HepG2 (cell line): ENCODE measurements around the gene AXIN1. TPM values are rescaled to one million over a fixed set of nuclear protein-coding genes. Genes with fewer than 3 reads are reported as not detected.

ENCODE experiments used
- CERS6 ChIP-seq: sonication (generic); formaldehyde crosslinking; IDR thresholded peaks from 2 replicates; pipeline ENCODE4 v1.5.0; 2020; ENCODE audit warnings: missing genetic modification reagents
- GMEB2 ChIP-seq: IDR thresholded peaks from 2 replicates; pipeline ENCODE4 v1.6.1; 2016; ENCODE audit warnings: missing biosample characterization, missing genetic modification reagents, low read depth
- HOXA3 ChIP-seq: sonication (generic); formaldehyde crosslinking; IDR thresholded peaks from 2 replicates; pipeline ENCODE4 v1.5.0; 2020; ENCODE audit warnings: missing genetic modification reagents
- NR1H2 ChIP-seq: sonication (generic); formaldehyde crosslinking; IDR thresholded peaks from 2 replicates; pipeline ENCODE4 v1.8.1; 2022; ENCODE audit warnings: low read depth, missing genetic modification reagents, borderline replicate concordance
- REST ChIP-seq, 2 experiments: IDR thresholded peaks; 2 replicates each; pipeline ENCODE4 v1.6.1; 2011 to 2012; ENCODE audit warnings: low read length in 2 of 2, borderline replicate concordance in 1 of 2, low read depth in 1 of 2, mild to moderate bottlenecking in 1 of 2, moderate library complexity in 1 of 2
- SMC3 ChIP-seq: IDR thresholded peaks from 2 replicates; pipeline ENCODE4 v1.6.1; 2011; ENCODE audit warnings: low read length, improper control_type of control experiment
- THAP11 ChIP-seq: IDR thresholded peaks from 2 replicates; pipeline ENCODE4 v1.6.1; 2016; ENCODE audit warnings: missing biosample characterization, missing genetic modification reagents
- UBTF ChIP-seq: sonication (generic); formaldehyde crosslinking; IDR thresholded peaks from 2 replicates; pipeline ENCODE4 v1.4.0; 2020; ENCODE audit warnings: mild to moderate bottlenecking, missing genetic modification reagents
- XRCC5 ChIP-seq: fragments of 200-400 bp; formaldehyde crosslinking; optimal IDR thresholded peaks from 2 replicates; pipeline ENCODE3; 2017; ENCODE audit warnings: mild to moderate bottlenecking, low read length
- ZBTB25 ChIP-seq: IDR thresholded peaks from 2 replicates; pipeline ENCODE4 v1.6.1; 2018; ENCODE audit warnings: missing genetic modification reagents
- ZNF121 ChIP-seq: sonication (generic); formaldehyde crosslinking; IDR thresholded peaks from 2 replicates; pipeline ENCODE4 v1.5.0; 2020; ENCODE audit warnings: mild to moderate bottlenecking, missing genetic modification reagents
- ZNF264 ChIP-seq: sonication (generic); formaldehyde crosslinking; IDR thresholded peaks from 2 replicates; pipeline ENCODE4 v1.4.0; 2020; ENCODE audit warnings: missing genetic modification reagents
- ZNF274 ChIP-seq: sonication (generic); formaldehyde crosslinking; IDR thresholded peaks from 2 replicates; pipeline ENCODE4 v1.5.1; 2020; ENCODE audit warnings: mild to moderate bottlenecking, missing genetic modification reagents
- ZNF276 ChIP-seq: sonication (generic); formaldehyde crosslinking; IDR thresholded peaks from 2 replicates; pipeline ENCODE4 v1.4.0; 2020; ENCODE audit warnings: mild to moderate bottlenecking, low read depth, missing genetic modification reagents
- ZNF292 ChIP-seq: sonication (generic); formaldehyde crosslinking; IDR thresholded peaks from 2 replicates; pipeline ENCODE4 v1.8.1; 2022; ENCODE audit warnings: mild to moderate bottlenecking, low read depth, missing genetic modification reagents, borderline replicate concordance
- ZNF329 ChIP-seq: sonication (generic); formaldehyde crosslinking; IDR thresholded peaks from 2 replicates; pipeline ENCODE4 v1.9.0; 2021; ENCODE audit warnings: low read depth, mild to moderate bottlenecking, missing genetic modification reagents
- ZNF343 ChIP-seq: sonication (generic); formaldehyde crosslinking; IDR thresholded peaks from 2 replicates; pipeline ENCODE4 v1.4.0; 2020; ENCODE audit warnings: mild to moderate bottlenecking, missing genetic modification reagents
- ZNF607 ChIP-seq: sonication (generic); formaldehyde crosslinking; IDR thresholded peaks from 2 replicates; pipeline ENCODE4 v1.5.1; 2020; ENCODE audit warnings: missing genetic modification reagents, mild to moderate bottlenecking, borderline replicate concordance
- ZNF720 ChIP-seq: sonication (generic); formaldehyde crosslinking; IDR thresholded peaks from 2 replicates; pipeline ENCODE4 v1.4.0; 2020; ENCODE audit warnings: missing genetic modification reagents
- polyA plus RNA-seq, 8 experiments: library from polyadenylated mRNA; depleted of rRNA in 3 of 8; stranded (reverse) in 7 of 8; unstranded in 1 of 8; fragments of >200 nt; fragmentation: Illumina TruSeq in 4 of 8; extraction: Trizol in 4 of 8; gene quantifications; 2 replicates each; pipeline versions ENCODE4 v1.2.1 to v1.2.3, GENCODE V29; 2011 to 2016; ENCODE audit warnings: low read depth in 4 of 8, missing spikeins in 1 of 8, mixed read lengths in 1 of 8; ENCODE audit not compliant: insufficient read depth in 1 of 8
- total RNA-seq, 5 experiments: library from RNA; depleted of rRNA; stranded (reverse); fragments of >200 nt; fragmentation: Illumina TruSeq; extraction: Trizol; gene quantifications; 2 replicates each; pipeline ENCODE4 v1.2.3, GENCODE V29; 2016; ENCODE audit warnings: low read depth in 1 of 5

AXIN1 gene
- total and polyA plus RNA-seq, 2 of the 13 experiments (the other 11 are each of a cell fraction or from before 2014, with no cell fraction given): 24.0 to 26.0 TPM

GRCh38 chr16:370443-370842 lies 17.9 kb upstream of the AXIN1 start, which contains the start of gene MRPL28 (continued):
- no peak for TF ChIP-seq REST (IDR thresholded peaks at IDR 0.05; ENCODE audit: borderline replicate concordance in 1 of 2, low read depth in 1 of 2, low read length in 2 of 2)
- no peak for TF ChIP-seq ZNF274 (CRISPR knock-in tag)
- TF ChIP-seq NR1H2: no peak
- 0 out of 2 replicates have a peak, but pooled peaks have one; percentile 30 for TF ChIP-seq UBTF
- TF ChIP-seq ZNF276 (CRISPR knock-in tag): no peak
- no peak for TF ChIP-seq CERS6 (CRISPR knock-in tag)
- TF ChIP-seq ZNF329: no peak
- TF ChIP-seq ZNF720 (CRISPR knock-in tag): no peak
- peak; percentile 82 for TF ChIP-seq THAP11 (CRISPR knock-in tag)
- no peak for TF ChIP-seq SMC3
- TF ChIP-seq ZNF343 (CRISPR knock-in tag): no peak
- TF ChIP-seq HOXA3 (CRISPR knock-in tag): peak; percentile 27; the same call in 1 of the 2 replicates
- no peak for TF ChIP-seq ZNF264 (CRISPR knock-in tag)
- TF ChIP-seq ZNF607 (CRISPR knock-in tag): no peak
- TF ChIP-seq ZNF292 (CRISPR knock-in tag): no peak
- no peak for TF ChIP-seq ZBTB25 (CRISPR knock-in tag)
- no peak for TF ChIP-seq ZNF121 (CRISPR knock-in tag)
- no peak for TF ChIP-seq GMEB2 (CRISPR knock-in tag)
- TF ChIP-seq XRCC5: peak; percentile 88
